Activated B cell treated with CpG ODN at 0.5 μM for 24 hours (primary cell): ENCODE data around the gene KLK4. TPM values are rescaled to one million over a fixed set of nuclear protein-coding genes. Genes with fewer than 3 reads are reported as not detected.

ENCODE experiments used
- ATAC-seq: fragments of 200-7000 bp; cut with Tn5 transposase; one replicate; pipeline ENCODE4 v1.10.0; 2021; ENCODE audit warnings: low read depth, mild to moderate bottlenecking, moderate library complexity
- CTCF ChIA-PET: fragments of 350-600 bp; sonication (Branson Sonifier 250); formaldehyde crosslinking; loops from one replicate; lab custom pipeline; 2021; ENCODE audit warnings: antibody characterized with exemption; lab: Charles Lee
- POLR2A ChIA-PET: fragments of 350-600 bp; sonication (Branson Sonifier 250); formaldehyde crosslinking; loops from one replicate; lab custom pipeline; 2021; ENCODE audit warnings: antibody characterized with exemption; lab: Charles Lee
- DNase-seq: peaks from one replicate; pipeline ENCODE4 v3.0.0; 2022
- H3K27ac Mint-ChIP-seq: one replicate; pipeline ENCODE4 v1.8.0; 2020; ENCODE audit warnings: mixed read lengths
- H3K27me3 Mint-ChIP-seq: one replicate; pipeline ENCODE4 v1.8.0; 2021; ENCODE audit warnings: mixed read lengths
- H3K36me3 Mint-ChIP-seq: one replicate; pipeline ENCODE4 v1.8.0; 2021; ENCODE audit warnings: low read depth, mixed read lengths
- H3K4me1 Mint-ChIP-seq: one replicate; pipeline ENCODE4 v1.8.0; 2021; ENCODE audit warnings: mixed read lengths
- H3K4me3 Mint-ChIP-seq: one replicate; pipeline ENCODE4 v1.8.0; 2020; ENCODE audit warnings: mild to moderate bottlenecking, mixed read lengths
- H3K9me3 Mint-ChIP-seq: one replicate; pipeline ENCODE4 v1.8.0; 2020; ENCODE audit warnings: mixed read lengths
- intact Hi-C: fragments of 100-400 bp; cut with micrococcal nuclease; formaldehyde crosslinking; loops from one replicate; pipeline ENCODE4 v1.15.1; 2024
- total RNA-seq: library from RNA; stranded (reverse); gene quantifications from 2 replicates; pipeline ENCODE4 v1.2.3, GENCODE V29; 2022
- TF ChIP-seq, protein P1 (sequence below): fragments of 200-600 bp; IDR thresholded peaks from one replicate; pipeline ENCODE4 v1.8.0; 2022; ENCODE audit warnings: antibody characterized with exemption, mild to moderate bottlenecking

Gene KLK4
- total RNA-seq, 1 donor from 2014 or later: 0.75 TPM

DNA sequence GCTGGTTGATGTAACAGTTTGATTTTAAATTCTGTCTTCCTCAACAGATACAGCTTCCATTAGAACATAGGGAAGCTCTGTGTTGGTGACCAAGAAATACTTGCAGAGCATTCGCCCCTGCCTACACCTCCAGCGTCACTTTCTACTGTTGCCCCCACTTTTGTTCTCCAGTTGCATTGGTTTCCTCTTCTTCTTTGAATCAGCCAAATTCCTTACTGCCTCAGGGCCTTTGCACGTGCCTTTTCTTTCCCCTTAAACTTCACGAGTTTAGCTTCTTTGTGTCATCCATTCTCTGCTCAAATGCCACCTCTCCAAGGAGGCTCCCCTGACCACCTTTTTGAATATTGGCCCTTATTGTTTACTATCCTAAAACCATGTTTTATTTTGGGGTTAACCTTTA lies 35.9 kb upstream of the KLK4 start:
- POLR2A ChIA-PET: no interaction called here
- TF ChIP-seq, protein P1, sequence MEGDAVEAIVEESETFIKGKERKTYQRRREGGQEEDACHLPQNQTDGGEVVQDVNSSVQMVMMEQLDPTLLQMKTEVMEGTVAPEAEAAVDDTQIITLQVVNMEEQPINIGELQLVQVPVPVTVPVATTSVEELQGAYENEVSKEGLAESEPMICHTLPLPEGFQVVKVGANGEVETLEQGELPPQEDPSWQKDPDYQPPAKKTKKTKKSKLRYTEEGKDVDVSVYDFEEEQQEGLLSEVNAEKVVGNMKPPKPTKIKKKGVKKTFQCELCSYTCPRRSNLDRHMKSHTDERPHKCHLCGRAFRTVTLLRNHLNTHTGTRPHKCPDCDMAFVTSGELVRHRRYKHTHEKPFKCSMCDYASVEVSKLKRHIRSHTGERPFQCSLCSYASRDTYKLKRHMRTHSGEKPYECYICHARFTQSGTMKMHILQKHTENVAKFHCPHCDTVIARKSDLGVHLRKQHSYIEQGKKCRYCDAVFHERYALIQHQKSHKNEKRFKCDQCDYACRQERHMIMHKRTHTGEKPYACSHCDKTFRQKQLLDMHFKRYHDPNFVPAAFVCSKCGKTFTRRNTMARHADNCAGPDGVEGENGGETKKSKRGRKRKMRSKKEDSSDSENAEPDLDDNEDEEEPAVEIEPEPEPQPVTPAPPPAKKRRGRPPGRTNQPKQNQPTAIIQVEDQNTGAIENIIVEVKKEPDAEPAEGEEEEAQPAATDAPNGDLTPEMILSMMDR: no peak
- DNase-seq (no peak), ATAC-seq (no peak)
- intact Hi-C loops: no loop called here
- H3K36me3 Mint-ChIP-seq: no peaks in the 10 kb centered on the region
- peaks cover 35% of the 10 kb centered on the region for H3K27me3 Mint-ChIP-seq
- H3K27ac Mint-ChIP-seq: no peak overlapping the region
- peaks cover 7% of the 10 kb centered on the region for H3K9me3 Mint-ChIP-seq
- no peak overlapping the region for H3K4me3 Mint-ChIP-seq
- CTCF ChIA-PET: no interaction called here
- no peaks in the 10 kb centered on the region for H3K4me1 Mint-ChIP-seq

DNA sequence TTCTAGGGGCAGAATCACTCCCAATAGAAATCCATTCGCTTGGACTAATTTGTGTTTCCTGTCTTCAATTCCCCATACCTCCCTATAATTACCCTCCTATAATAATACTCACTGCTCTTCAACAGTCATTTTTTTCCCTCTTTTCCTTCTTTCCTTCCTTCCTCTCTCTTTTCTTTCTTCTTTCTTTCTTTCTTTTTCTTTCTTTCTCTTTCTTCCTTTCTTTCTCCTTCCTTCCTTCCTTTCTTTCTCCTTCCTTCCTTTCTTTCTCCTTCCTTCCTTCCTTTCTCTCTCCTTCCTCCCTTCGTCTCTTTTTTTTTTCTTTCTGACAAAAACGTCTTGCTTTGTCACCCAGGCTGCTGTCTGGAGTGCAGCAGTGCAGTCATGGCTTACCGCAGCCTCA lies 33.6 kb upstream of the KLK4 start:
- H3K36me3 Mint-ChIP-seq: no peaks in the 10 kb centered on the region
- no peak overlapping the region for H3K27ac Mint-ChIP-seq
- ATAC-seq (no peak), DNase-seq (no peak)
- intact Hi-C loops: no loop called here
- ChIA-PET CTCF (no interaction called here), POLR2A (no interaction called here)
- H3K9me3 Mint-ChIP-seq: peaks cover 7% of the 10 kb centered on the region
- H3K27me3 Mint-ChIP-seq: peaks cover 30% of the 10 kb centered on the region
- no peaks in the 10 kb centered on the region for H3K4me1 Mint-ChIP-seq
- TF ChIP-seq, protein P1: no peak
- no peak overlapping the region for H3K4me3 Mint-ChIP-seq

DNA sequence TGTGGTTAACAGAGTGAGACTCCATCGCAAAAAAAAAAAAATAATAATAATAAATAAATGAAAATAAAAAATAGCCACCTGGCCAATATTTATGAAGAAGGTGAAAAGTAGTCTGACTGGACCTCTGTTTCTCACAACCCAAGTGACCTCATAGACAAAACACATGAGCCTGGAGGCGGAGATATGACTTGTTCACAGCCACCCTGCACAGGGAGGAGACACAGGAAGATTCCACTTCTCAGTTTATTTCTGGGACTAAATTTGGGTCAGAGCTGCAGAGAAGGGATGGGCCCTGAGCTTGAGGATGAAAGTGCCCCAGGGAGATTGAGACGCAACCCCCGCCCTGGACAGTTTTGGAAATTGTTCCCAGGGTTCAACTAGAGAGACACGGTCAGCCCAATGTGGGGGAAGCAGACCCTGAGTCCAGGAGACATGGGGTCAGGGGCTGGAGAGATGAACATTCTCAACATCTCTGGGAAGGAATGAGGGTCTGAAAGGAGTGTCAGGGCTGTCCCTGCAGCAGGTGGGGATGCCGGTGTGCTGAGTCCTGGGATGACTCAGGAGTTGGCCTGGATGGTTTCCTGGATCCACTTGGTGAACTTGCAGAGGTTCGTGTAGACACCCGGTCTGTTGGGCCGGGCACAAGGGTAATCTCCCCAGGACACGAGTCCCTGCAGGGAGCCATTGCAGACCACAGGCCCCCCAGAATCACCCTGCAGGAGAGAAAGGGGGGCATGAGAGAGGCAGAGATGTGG lies 32.1 kb upstream of the KLK4 start:
- Mint-ChIP-seq H3K4me3 (no peak overlapping the region), H3K27ac (no peak overlapping the region), H3K36me3 (no peaks in the 10 kb centered on the region), H3K4me1 (no peaks in the 10 kb centered on the region), H3K27me3 (peaks cover 26% of the 10 kb centered on the region), H3K9me3 (peaks cover 12% of the 10 kb centered on the region)
- no peak for DNase-seq
- no peak for ATAC-seq
- intact Hi-C loops: no loop called here
- TF ChIP-seq, protein P1: no peak
- CTCF ChIA-PET: no interaction called here
- POLR2A ChIA-PET: no interaction called here

DNA sequence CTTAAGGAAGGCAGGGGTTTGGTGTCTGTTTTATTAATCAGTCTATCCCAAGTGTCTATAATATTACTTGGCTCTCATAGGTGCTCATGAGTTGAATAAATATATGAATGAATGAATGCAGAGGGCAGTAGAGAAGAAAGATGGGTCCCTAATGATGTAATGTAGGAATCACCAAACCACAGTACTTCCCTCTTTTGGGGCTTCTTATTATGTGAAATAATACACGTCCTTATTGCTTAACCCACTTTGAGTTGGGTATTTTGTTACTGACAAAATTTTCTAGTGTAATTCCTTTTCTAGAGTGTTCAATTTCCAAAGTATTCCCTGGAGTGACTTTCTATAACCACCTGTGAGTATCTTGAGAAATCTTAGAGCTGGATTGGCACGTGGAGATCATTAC lies 28.4 kb upstream of the KLK4 start:
- H3K27ac Mint-ChIP-seq: no peak overlapping the region
- H3K27me3 Mint-ChIP-seq: peaks cover 20% of the 10 kb centered on the region
- ATAC-seq (no peak), DNase-seq (no peak)
- ChIA-PET CTCF (interaction anchor here (0.5 kb wide), 1 partner anchor 270 kb away, joined by 3 read pairs; no protein-coding TSS in a partner anchor), POLR2A (no interaction called here)
- no peaks in the 10 kb centered on the region for H3K4me1 Mint-ChIP-seq
- peaks cover 4% of the 10 kb centered on the region for H3K9me3 Mint-ChIP-seq
- H3K36me3 Mint-ChIP-seq: no peaks in the 10 kb centered on the region
- intact Hi-C loops: no loop called here
- TF ChIP-seq, protein P1: no peak
- H3K4me3 Mint-ChIP-seq: no peak overlapping the region

DNA sequence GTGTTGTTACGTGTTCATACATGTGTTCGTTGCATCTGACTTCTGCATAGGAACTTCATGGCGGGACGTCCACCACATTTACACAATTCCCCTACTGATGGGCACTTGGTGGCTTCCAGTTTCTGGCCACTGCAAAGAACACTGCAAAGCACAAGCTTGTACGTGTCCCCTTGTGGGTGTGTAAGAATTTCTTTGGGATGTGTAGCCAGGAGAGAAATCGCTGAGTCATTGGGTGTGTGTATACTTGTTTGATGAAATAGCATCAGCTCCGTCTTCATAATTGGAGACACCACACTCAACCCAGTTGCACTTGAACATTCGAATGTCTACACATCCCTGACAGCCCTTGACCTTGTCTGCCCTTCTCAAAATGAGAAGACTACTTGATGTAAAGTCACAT lies 22.4 kb upstream of the KLK4 start:
- Mint-ChIP-seq H3K27me3 (peaks cover 26% of the 10 kb centered on the region), H3K36me3 (no peaks in the 10 kb centered on the region), H3K9me3 (no peaks in the 10 kb centered on the region), H3K4me3 (no peak overlapping the region), H3K4me1 (peaks cover 2% of the 10 kb centered on the region), H3K27ac (no peak overlapping the region)
- DNase-seq (no peak), ATAC-seq (no peak)
- POLR2A ChIA-PET: no interaction called here
- TF ChIP-seq, protein P1: no peak
- intact Hi-C loops: no loop called here
- CTCF ChIA-PET: no interaction called here
